Measurements from ENCODE around the gene RPS6KA2. TPM values are rescaled to one million over a fixed set of nuclear protein-coding genes. Genes with fewer than 3 reads are reported as not detected.

RPS6KA2 gene
- total and polyA plus RNA-seq, 2 donors (not counting 3 experiments of a cell fraction or from before 2014, with no cell fraction given): 54.5 to 75.8 TPM

GRCh38 chr6:166453651-166454050, 173.4 kb downstream of the RPS6KA2 start:
- BruUV-seq (replicated peaks): no TSS peak
- H2AFZ ChIP-seq (ENCODE audit: low read depth, low read length): no peak overlapping the region
- no peaks in the 10 kb centered on the region for H3K79me2 ChIP-seq (ENCODE audit: control insufficient read depth, insufficient read depth, low read length)
- no peaks in the 10 kb centered on the region for H4K20me1 ChIP-seq (replicated peaks; ENCODE audit: control insufficient read depth, extremely low read depth, insufficient read depth, low read length)
- ChIA-PET CTCF (no interaction called here), POLR2A (no interaction called here)
- H3K36me3 ChIP-seq (ENCODE audit: control insufficient read depth in 2 of 2, extremely low read depth in 1 of 2, insufficient read depth in 2 of 2, low read length in 2 of 2): peaks cover 4 to 16% of the 10 kb centered on the region in 2 experiments
- no peaks in the 10 kb centered on the region for H3K9me3 ChIP-seq (replicated peaks; ENCODE audit: control insufficient read depth, insufficient read depth, low read length)
- no peak for TF ChIP-seq MYC (IDR thresholded peaks at IDR 0.05; ENCODE audit: low read depth, low read length)
- H3K4me2 ChIP-seq (ENCODE audit: insufficient read depth, low read length): no peak overlapping the region
- peaks cover 13% of the 10 kb centered on the region for H3K4me1 ChIP-seq (ENCODE audit: control insufficient read depth, extremely low read depth, insufficient read depth, low read length)
- intact Hi-C loops (cut with micrococcal nuclease) (no loop called here), dilution Hi-C loops (cut with MboI; ENCODE audit: extremely low pct_ligation_motif_present, low sequenced_read_pairs) (no loop called here)
- DNase-seq (ENCODE audit: low read depth, low spot score): no peak
- H3K27me3 ChIP-seq (ENCODE audit: control insufficient read depth in 2 of 2, insufficient read depth in 2 of 2, low read length in 2 of 2): no peaks in the 10 kb centered on the region
- no peak overlapping the region for H3K9ac ChIP-seq (replicated peaks; ENCODE audit: extremely low read depth, insufficient read depth, low read length)
- no peak for FAIRE-seq
- no peak overlapping the region for H3K27ac ChIP-seq (ENCODE audit: insufficient read depth, low read depth, low read length)
- H3K4me3 ChIP-seq (replicated peaks in 1 of 3; ENCODE audit: insufficient read depth in 1 of 3, low read depth in 1 of 3, low read length in 3 of 3): no peak overlapping the region
- H3K9me1 ChIP-seq (replicated peaks; ENCODE audit: control insufficient read depth, extremely low read depth, insufficient read depth, low read length): no peaks in the 10 kb centered on the region

- peaks cover 8 to 28% of the 10 kb centered on the region in 2 experiments for H3K36me3 ChIP-seq (ENCODE audit: control insufficient read depth in 2 of 2, extremely low read depth in 1 of 2, insufficient read depth in 2 of 2, low read length in 2 of 2)
- no peaks in the 10 kb centered on the region for H3K9me3 ChIP-seq (replicated peaks; ENCODE audit: control insufficient read depth, insufficient read depth, low read length)
- H3K4me3 ChIP-seq (replicated peaks in 1 of 3; ENCODE audit: insufficient read depth in 1 of 3, low read depth in 1 of 3, low read length in 3 of 3): no peak overlapping the region
- no peak overlapping the region for H3K9ac ChIP-seq (replicated peaks; ENCODE audit: extremely low read depth, insufficient read depth, low read length)
- intact Hi-C loops (cut with micrococcal nuclease): no loop called here
- H3K27ac ChIP-seq (ENCODE audit: insufficient read depth, low read depth, low read length): no peak overlapping the region
- H4K20me1 ChIP-seq (replicated peaks; ENCODE audit: control insufficient read depth, extremely low read depth, insufficient read depth, low read length): no peaks in the 10 kb centered on the region
- TF ChIP-seq CTCF (IDR thresholded peaks at IDR 0.05; ENCODE audit: extremely low read depth in 1 of 2, insufficient read depth in 1 of 2, low read depth in 1 of 2, low read length in 2 of 2) (no peak), GATA2 (IDR thresholded peaks at IDR 0.05; ENCODE audit: insufficient read depth, insufficient read length, low read depth, low read length) (no peak), POLR2AphosphoS5 (IDR thresholded peaks at IDR 0.05; ENCODE audit: insufficient read depth, low read depth, low read length) (no peak), POLR2A (IDR thresholded peaks at IDR 0.05; ENCODE audit: low read depth, low read length) (no peak), FOS (IDR thresholded peaks at IDR 0.05; ENCODE audit: borderline replicate concordance, insufficient read depth, low read length) (no peak), MYC (IDR thresholded peaks at IDR 0.05; ENCODE audit: low read depth, low read length) (no peak), JUN (IDR thresholded peaks at IDR 0.05; ENCODE audit: borderline replicate concordance, insufficient read depth, insufficient read length, low read depth) (no peak), EZH2 (IDR thresholded peaks at IDR 0.05; ENCODE audit: borderline replicate concordance, low read depth, low read length, severe bottlenecking) (no peak), MAX (IDR thresholded peaks at IDR 0.05; ENCODE audit: insufficient read depth, insufficient read length) (no peak)
- FAIRE-seq (no peak), DNase-seq (ENCODE audit: low read depth, low spot score) (no peak)
- dilution Hi-C loops (cut with MboI; ENCODE audit: extremely low pct_ligation_motif_present, low sequenced_read_pairs): no loop called here
- H3K4me2 ChIP-seq (ENCODE audit: insufficient read depth, low read length): no peak overlapping the region
- POLR2A ChIA-PET: no interaction called here
- no peaks in the 10 kb centered on the region for H3K27me3 ChIP-seq (ENCODE audit: control insufficient read depth in 2 of 2, insufficient read depth in 2 of 2, low read length in 2 of 2)
- CTCF ChIA-PET: no interaction called here
- no peaks in the 10 kb centered on the region for H3K4me1 ChIP-seq (ENCODE audit: control insufficient read depth, extremely low read depth, insufficient read depth, low read length)
- no peak overlapping the region for H2AFZ ChIP-seq (ENCODE audit: low read depth, low read length)
- H3K79me2 ChIP-seq (ENCODE audit: control insufficient read depth, insufficient read depth, low read length): no peaks in the 10 kb centered on the region
- BruUV-seq (replicated peaks): no TSS peak
- no peaks in the 10 kb centered on the region for H3K9me1 ChIP-seq (replicated peaks; ENCODE audit: control insufficient read depth, extremely low read depth, insufficient read depth, low read length)
Measured at GRCh38 chr6:166450167-166450873, 176.7 kb downstream of the RPS6KA2 start.

Data from endothelial cell of umbilical vein (primary cell).